HG02840 (cell line): ENCODE measurements around the gene RNASEH2C.
"Not testable (repeated sequence)": the region's sequence is repeated elsewhere in the genome, so short reads cannot be mapped to it uniquely, and the experiment has no call there.

Experiments
- ATAC-seq: cut with Tn5 transposase; IDR thresholded peaks from one replicate; pipeline ENCODE4 v1.9.1; 2021; ENCODE audit warnings: mild to moderate bottlenecking, moderate library complexity, moderate number of reproducible peaks; ENCODE audit not compliant: unreplicated experiment, low FRiP score

RNASEH2C gene

DNA sequence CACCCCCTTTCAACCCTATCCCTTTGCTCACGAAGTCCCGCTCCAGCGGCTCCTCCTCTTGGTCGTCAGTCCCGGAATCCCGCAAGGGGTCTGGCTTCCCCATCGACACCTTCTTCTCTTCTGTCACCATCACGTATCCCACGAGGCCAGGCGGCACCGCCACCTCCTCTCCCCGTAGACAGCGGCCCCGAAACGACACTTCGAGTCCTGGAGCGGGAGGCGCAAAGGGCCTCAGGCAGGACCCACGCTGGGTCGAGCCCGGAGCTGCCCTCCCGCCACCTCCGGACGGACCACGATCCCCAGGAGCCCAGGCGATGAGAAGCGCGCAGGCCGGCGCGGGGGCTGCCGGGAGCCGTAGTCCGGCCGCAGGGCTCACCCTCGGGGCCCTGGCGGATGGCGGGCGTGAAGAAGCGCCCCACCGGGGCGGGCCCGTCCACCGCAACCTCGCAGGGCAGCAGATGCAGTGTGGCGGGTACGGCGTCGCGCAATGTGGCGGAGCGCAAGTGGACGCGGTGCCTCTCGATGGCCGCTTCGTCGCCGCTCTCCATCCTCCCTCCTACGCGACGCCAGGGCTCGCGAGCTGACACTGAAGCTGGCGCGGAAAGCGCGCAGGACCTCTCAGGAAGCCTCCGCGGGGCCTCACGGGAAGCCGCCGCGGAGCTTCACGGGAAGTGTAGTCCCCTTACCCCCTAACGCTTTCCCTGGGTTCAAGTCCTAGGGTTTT lies at the start of gene RNASEH2C:
Gene RNASEH2C, minus strand, starts transcription at position 588 of the 724 bp plus-strand sequence. Its CDS starts 40 bp downstream, at position 548.
- peak; percentile 68 for ATAC-seq

DNA sequence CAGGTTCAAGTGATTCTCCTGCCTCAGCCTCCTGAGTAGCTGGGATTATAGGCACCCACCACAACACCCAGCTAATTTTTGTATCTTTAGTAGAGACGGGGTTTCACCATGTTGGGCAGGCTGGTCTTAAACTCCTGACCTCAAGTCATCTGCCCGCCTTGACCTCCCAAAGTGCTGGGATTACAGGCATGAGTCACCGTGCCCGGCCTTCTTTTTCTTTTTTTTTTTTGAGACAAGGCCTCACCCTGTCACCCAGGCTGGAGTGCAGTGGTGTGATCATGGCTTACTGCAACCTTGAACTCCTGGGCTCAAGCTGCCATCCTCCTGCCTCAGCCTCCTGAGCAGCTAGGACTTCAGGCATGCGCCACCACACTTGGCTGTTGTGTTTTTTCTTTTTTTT lies 47.2 kb upstream of the RNASEH2C start:
- ATAC-seq: not testable (repeated sequence)

DNA sequence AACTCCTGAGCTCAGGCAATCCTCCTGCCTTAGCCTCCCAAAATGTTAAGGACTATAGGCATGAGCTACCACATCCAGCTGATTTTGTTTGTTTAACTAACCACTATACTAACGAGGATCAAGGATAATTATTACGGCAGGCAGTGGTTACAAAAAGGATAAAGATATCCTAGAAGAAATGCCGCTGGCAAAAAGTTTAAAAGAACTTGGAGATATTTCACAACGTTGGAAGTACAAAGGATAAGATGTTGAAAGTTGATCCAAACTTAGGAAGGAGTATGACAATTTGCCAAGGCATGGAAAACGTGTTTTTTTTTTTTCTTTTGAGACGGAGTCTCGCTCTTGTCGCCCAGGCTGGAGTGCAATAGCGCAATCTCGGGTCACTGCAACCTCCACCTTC lies 46.8 kb upstream of the RNASEH2C start:
- ATAC-seq: no peak

DNA sequence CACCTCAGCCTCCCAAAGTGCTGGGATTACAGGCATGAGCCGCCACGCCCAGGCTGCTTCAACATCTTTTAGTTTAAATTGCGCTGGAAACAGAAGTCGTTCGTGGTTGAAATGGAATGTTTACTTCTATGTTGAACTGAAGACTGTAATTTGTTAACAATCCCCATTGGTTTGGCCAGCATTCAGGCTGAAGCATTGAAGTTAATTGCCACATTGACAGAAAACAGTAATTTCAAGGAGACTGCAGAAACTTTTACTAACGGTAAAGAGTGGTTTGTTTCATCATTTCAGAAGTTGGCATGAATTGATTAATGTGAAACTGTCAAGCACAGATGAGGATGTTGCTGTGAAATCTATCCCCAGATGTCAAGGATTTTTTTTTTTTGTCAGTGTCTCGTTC lies 45.9 kb upstream of the RNASEH2C start:
- ATAC-seq: no peak

GRCh38 chr11:65764434-65764833 lies 43.8 kb upstream of the RNASEH2C start:
- ATAC-seq: no peak

GRCh38 chr11:65762816-65763215 lies 42.2 kb upstream of the RNASEH2C start:
- not testable (repeated sequence) for ATAC-seq

DNA sequence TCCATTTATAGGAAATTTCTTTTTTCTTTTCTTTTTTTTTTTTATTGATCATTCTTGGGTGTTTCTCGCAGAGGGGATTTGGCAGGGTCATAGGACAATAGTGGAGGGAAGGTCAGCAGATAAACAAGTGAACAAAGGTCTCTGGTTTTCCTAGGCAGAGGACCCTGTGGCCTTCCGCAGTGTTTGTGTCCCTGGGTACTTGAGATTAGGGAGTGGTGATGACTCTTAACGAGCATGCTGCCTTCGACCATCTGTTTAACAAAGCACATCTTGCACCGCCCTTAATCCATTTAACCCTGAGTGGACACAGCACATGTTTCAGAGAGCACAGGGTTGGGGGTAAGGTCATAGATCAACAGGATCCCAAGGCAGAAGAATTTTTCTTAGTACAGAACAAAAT lies 41.6 kb upstream of the RNASEH2C start:
- ATAC-seq: not testable (repeated sequence)

- no peak for ATAC-seq
Observed at GRCh38 chr11:65745049-65745448, 24.5 kb upstream of the RNASEH2C start.

DNA sequence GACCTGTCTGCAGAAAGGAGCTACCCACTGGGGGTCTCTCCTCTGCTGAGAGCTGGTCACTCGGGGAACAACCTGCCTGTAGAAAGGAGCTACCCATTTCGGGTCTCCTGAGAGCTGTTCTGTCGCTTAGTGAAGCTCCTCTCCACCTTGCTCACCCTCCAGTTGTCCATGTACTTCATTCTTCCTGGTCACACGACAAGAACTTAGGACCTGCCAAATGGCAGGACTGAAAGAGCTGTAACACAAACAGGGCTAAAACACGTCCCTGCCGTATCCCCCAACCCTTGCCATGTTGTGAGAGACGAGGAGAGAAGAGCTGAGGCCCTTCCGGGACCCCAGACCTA lies 24.1 kb upstream of the RNASEH2C start:
- ATAC-seq: no peak

DNA sequence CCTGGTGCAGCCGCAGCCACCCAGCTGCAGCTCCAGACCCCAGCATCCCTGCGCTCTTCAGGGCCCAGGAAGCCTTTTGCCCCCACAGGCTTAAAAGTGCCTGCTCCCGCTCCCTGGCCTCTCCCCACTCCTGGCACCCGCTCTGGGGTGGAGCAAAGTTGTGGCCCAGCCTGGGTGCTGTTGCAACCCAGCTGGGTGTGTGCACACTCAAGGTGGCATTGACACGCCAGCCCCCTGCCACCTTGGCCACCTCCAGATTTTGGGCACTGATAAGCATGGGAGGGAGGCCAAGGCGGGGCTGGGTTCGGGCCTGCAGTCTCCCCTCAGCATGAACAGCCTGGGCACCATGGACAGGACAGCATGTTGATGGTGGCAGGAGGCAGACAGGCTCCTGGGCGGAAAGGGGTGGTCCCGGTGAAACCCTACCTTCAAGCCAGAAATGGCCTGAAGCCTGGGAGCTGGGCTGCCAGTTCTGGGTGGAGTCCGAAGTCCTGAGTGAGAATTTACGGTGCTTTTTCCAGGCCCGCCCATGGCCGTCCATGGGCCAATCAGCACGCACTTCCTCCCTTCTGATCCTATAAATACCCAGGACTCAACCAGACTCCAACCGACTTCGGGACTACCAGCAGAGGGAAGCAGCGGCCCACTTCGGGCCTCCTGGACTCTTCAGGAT lies 23.6 kb upstream of the RNASEH2C start:
- ATAC-seq: no peak

GRCh38 chr11:65743681-65744025 lies 23.1 kb upstream of the RNASEH2C start:
- no peak for ATAC-seq

GRCh38 chr11:65742353-65742752 lies 21.8 kb upstream of the RNASEH2C start:
- ATAC-seq: no peak

DNA sequence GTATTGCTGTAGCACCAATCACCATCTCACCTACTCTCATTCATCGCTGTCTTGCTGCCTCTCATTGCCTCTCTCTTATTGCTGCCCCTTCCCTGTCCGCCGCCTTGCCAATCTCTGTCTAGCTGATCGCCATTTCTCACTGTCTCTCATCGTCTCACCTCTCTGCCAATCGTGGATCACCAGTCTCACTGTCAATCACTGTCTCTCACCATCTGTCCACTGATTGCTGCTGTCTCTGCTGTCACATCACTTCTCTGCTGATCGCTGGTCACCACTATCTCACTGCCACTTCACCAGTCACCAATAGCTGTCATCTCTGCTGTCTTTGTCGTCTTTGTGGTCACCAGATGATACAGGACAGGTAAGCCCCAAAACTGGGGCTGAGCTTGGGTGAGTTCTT lies 20.6 kb upstream of the RNASEH2C start:
- ATAC-seq: no peak

GRCh38 chr11:65739022-65739421 lies 18.4 kb upstream of the RNASEH2C start:
- ATAC-seq: no peak

- no peak for ATAC-seq
Observed at GRCh38 chr11:65736810-65737209, 16.2 kb upstream of the RNASEH2C start.

GRCh38 chr11:65735111-65735510 lies 14.5 kb upstream of the RNASEH2C start:
- ATAC-seq: not testable (repeated sequence)

- ATAC-seq: no peak
Observed at GRCh38 chr11:65730461-65730860, 9.9 kb upstream of the RNASEH2C start.

DNA sequence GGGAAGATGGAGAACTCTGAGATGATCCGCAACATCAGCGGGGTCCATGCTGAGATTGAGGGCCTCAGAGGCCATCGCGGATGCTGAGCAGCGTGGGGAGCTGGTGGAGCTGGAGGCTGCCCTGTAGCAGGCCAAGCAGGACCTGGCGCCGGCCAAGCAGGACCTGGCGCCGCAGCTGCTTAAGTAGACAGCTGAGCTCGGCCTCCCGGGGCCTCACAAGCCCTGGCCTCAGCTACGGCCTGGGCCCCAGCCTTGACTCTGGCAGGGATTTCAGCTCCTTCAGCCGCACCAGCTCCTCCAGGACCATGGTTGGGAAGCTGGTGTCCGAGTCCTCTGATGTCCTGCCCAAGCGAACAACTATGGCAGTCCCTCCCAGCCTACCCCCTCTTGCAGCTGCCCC lies 7.3 kb upstream of the RNASEH2C start:
- no peak for ATAC-seq

DNA sequence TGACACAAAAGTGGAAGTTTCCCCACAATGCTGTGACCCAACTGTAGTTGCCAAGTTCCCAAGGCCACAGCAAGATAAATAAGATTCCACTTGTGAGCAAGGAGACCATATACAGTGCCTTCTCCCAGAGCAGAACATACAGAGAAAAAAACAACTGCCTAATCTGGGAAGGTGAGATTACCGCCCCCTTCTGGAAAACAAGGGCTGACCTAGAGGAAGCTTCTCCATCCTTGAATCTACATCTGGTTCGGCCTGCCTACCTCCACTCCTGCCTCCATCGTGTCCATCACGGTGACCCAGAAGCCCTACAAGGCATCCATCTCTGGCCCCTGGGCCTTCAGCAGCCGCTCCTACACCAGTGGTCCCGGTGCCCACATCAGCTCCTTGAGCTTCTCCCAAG lies 6.1 kb upstream of the RNASEH2C start:
- ATAC-seq: no peak

GRCh38 chr11:65722261-65722660 lies 1.7 kb upstream of the RNASEH2C start:
- ATAC-seq: no peak

GRCh38 chr11:65719871-65720210 lies 757 bp downstream of the RNASEH2C start:
- peak; percentile 27 for ATAC-seq

GRCh38 chr11:65718964-65719492 lies 1.6 kb downstream of the RNASEH2C start:
- ATAC-seq: no peak
